GM18498 (cell line): ENCODE measurements around the gene CHST6.
"Not testable (repeated sequence)": the region's sequence is repeated elsewhere in the genome, so short reads cannot be mapped to it uniquely, and the experiment has no call there.

Source experiments
- ATAC-seq: cut with Tn5 transposase; IDR thresholded peaks from one replicate; pipeline ENCODE4 v1.9.1; 2021; ENCODE audit warnings: mild to moderate bottlenecking, moderate library complexity; ENCODE audit not compliant: unreplicated experiment

The CHST6 gene

GRCh38 chr16:75452464-75453190 lies 42.6 kb downstream of the CHST6 start:
- ATAC-seq = no peak

- ATAC-seq = peak; percentile 61
Observed at GRCh38 chr16:75446416-75446815, 48.8 kb downstream of the CHST6 start.

GRCh38 chr16:75445298-75445697 lies 49.9 kb downstream of the CHST6 start:
- ATAC-seq = no peak

- ATAC-seq = no peak
Observed at GRCh38 chr16:75443298-75443697, 51.9 kb downstream of the CHST6 start.

GRCh38 chr16:75433732-75434413 lies 61.4 kb downstream of the CHST6 start:
- ATAC-seq = peak; percentile 73

GRCh38 chr16:75432828-75433731 lies 62.2 kb downstream of the CHST6 start, which contains the start of gene CFDP1:
CFDP1 (minus strand) TSS chr16:75433503; CDS start chr16:75433352, 151 bp downstream.
- ATAC-seq = peak; percentile 93

GRCh38 chr16:75429621-75430403 lies 65.4 kb downstream of the CHST6 start:
- ATAC-seq = no peak

GRCh38 chr16:75426524-75426923 lies 68.7 kb downstream of the CHST6 start:
- ATAC-seq = not testable (repeated sequence)

GRCh38 chr16:75424105-75424762 lies 71.0 kb downstream of the CHST6 start:
- ATAC-seq = not testable (repeated sequence)

GRCh38 chr16:75423723-75424104 lies 71.5 kb downstream of the CHST6 start:
- no peak for ATAC-seq
